IMR-90 (cell line): ENCODE data around the gene MTCL1. TPM values are rescaled to one million over a fixed set of nuclear protein-coding genes. Genes with fewer than 3 reads are reported as not detected.
A peak's percentile ranks its signal among the peaks of the same experiment; 100 is the strongest.

Experiments used
- ATAC-seq: fragments of 200-7000 bp; cut with Tn5 transposase; 2 replicates; pipeline ENCODE4 v1.9.1; 2020; ENCODE audit warnings: low read depth, mild to moderate bottlenecking, moderate library complexity
- BruUV-seq: library from RNA; stranded (reverse); fragments of 400-500 nt; replicated peaks from 2 replicates; lab custom pipeline; 2021; lab: Mats Ljungman, UMichigan
- CTCF ChIA-PET: fragments of 300-600 bp; formaldehyde crosslinking; extraction: SDS; loops from one replicate; lab custom pipeline; 2021; ENCODE audit warnings: antibody characterized with exemption; lab: Yijun Ruan, JAX
- POLR2A ChIA-PET: fragments of 300-600 bp; sonication (Branson Sonifier 250); formaldehyde crosslinking; loops from one replicate; lab custom pipeline; 2022; ENCODE audit warnings: antibody characterized with exemption; ENCODE audit not compliant: unreplicated experiment; lab: Charles Lee
- DNase-seq: peaks from one replicate; pipeline ENCODE4 v3.0.0; 2013
- H2AFZ ChIP-seq: replicated peaks from 2 replicates; pipeline ENCODE3; 2013; ENCODE audit warnings: low read length, mild to moderate bottlenecking; ENCODE audit not compliant: poor library complexity
- H2AK5ac ChIP-seq: 2 replicates; pipeline ENCODE4 v1.6.1; 2013; ENCODE audit warnings: low read depth, low read length, inconsistent platforms
- H2AK9ac ChIP-seq: replicated peaks from 2 replicates; pipeline ENCODE3; 2013; ENCODE audit warnings: mild to moderate bottlenecking, low read depth, low read length, moderate library complexity; ENCODE audit not compliant: poor library complexity
- H2BK120ac ChIP-seq: 2 replicates; pipeline ENCODE4 v1.6.1; 2013; ENCODE audit warnings: low read depth, low read length, inconsistent platforms
- H2BK15ac ChIP-seq: 3 replicates; pipeline ENCODE4 v1.6.1; 2013; ENCODE audit warnings: low read depth, low read length, inconsistent platforms
- H2BK20ac ChIP-seq: 2 replicates; pipeline ENCODE4 v1.6.1; 2013; ENCODE audit warnings: low read depth, mild to moderate bottlenecking, inconsistent platforms, low read length, moderate library complexity
- H2BK5ac ChIP-seq: 2 replicates; pipeline ENCODE4 v1.6.1; 2013; ENCODE audit warnings: mild to moderate bottlenecking, low read depth, low read length, inconsistent platforms; ENCODE audit not compliant: poor library complexity, severe bottlenecking
- H3K14ac ChIP-seq: replicated peaks from 2 replicates; pipeline ENCODE4 v1.6.1; 2013; ENCODE audit warnings: low read depth, low read length, inconsistent platforms
- H3K18ac ChIP-seq: 2 replicates; pipeline ENCODE4 v1.6.1; 2013; ENCODE audit warnings: low read depth, low read length, control low read depth
- H3K23ac ChIP-seq: 2 replicates; pipeline ENCODE4 v1.6.1; 2013; ENCODE audit warnings: low read depth, low read length, inconsistent platforms
- H3K27ac ChIP-seq: 2 replicates; pipeline ENCODE4 v1.5.1; 2013; ENCODE audit warnings: mild to moderate bottlenecking, control low read depth, low read length; ENCODE audit not compliant: insufficient read depth
- H3K27me3 ChIP-seq: 2 replicates; pipeline ENCODE4 v1.6.1; 2013; ENCODE audit warnings: low read length; ENCODE audit not compliant: control insufficient read depth, insufficient read depth
- H3K36me3 ChIP-seq: 2 replicates; pipeline ENCODE4 v1.6.1; 2013; ENCODE audit warnings: low read length, mixed read lengths; ENCODE audit not compliant: control insufficient read depth, insufficient read depth
- H3K4ac ChIP-seq: 2 replicates; pipeline ENCODE4 v1.6.1; 2013; ENCODE audit warnings: low read depth, low read length, inconsistent platforms
- H3K4me1 ChIP-seq: 2 replicates; pipeline ENCODE4 v1.6.1; 2013; ENCODE audit warnings: low read length, mixed read lengths; ENCODE audit not compliant: control insufficient read depth, insufficient read depth
- H3K4me2 ChIP-seq: 2 replicates; pipeline ENCODE4 v1.6.1; 2013; ENCODE audit warnings: low read depth, mild to moderate bottlenecking, control low read depth, low read length, moderate library complexity
- H3K4me3 ChIP-seq: 2 replicates; pipeline ENCODE4 v1.5.1; 2013; ENCODE audit warnings: low read depth, mild to moderate bottlenecking, control low read depth, low read length, moderate library complexity; ENCODE audit not compliant: insufficient read depth
- H3K56ac ChIP-seq: 2 replicates; pipeline ENCODE4 v1.6.1; 2013; ENCODE audit warnings: low read length, inconsistent platforms; ENCODE audit not compliant: insufficient read depth; ENCODE audit errors: extremely low read depth
- H3K79me1 ChIP-seq, 2 experiments: 2 replicates each; pipeline ENCODE4 v1.6.1; 2013; ENCODE audit warnings: low read length in 2 of 2, inconsistent platforms in 1 of 2, low read depth in 1 of 2
- H3K9ac ChIP-seq: 2 replicates; pipeline ENCODE4 v1.6.1; 2013; ENCODE audit warnings: low read depth, low read length, control low read depth
- H3K9me1 ChIP-seq: 2 replicates; pipeline ENCODE4 v1.6.1; 2013; ENCODE audit warnings: low read length, inconsistent platforms; ENCODE audit not compliant: insufficient read depth
- H3K9me3 ChIP-seq: 2 replicates; pipeline ENCODE4 v1.6.1; 2013; ENCODE audit warnings: low read length; ENCODE audit not compliant: control insufficient read depth, insufficient read depth
- H4K20me1 ChIP-seq: 2 replicates; pipeline ENCODE4 v1.6.1; 2013; ENCODE audit warnings: low read length, inconsistent platforms; ENCODE audit not compliant: insufficient read depth
- H4K5ac ChIP-seq: 2 replicates; pipeline ENCODE4 v1.6.1; 2013; ENCODE audit warnings: mild to moderate bottlenecking, low read depth, low read length, control low read depth
- H4K8ac ChIP-seq, 2 experiments: 2 replicates each; pipeline ENCODE4 v1.6.1; 2013; ENCODE audit warnings: low read depth in 2 of 2, low read length in 2 of 2, control low read depth in 1 of 2, inconsistent platforms in 1 of 2
- H4K91ac ChIP-seq: 2 replicates; pipeline ENCODE4 v1.6.1; 2013; ENCODE audit warnings: low read depth, low read length, inconsistent platforms; ENCODE audit not compliant: insufficient read depth
- BHLHE40 ChIP-seq: fragments of 150-350 bp; IDR thresholded peaks from 2 replicates; pipeline ENCODE4 v1.6.1; 2016; ENCODE audit warnings: mild to moderate bottlenecking, low read depth, low read length
- CEBPB ChIP-seq: IDR thresholded peaks from 2 replicates; pipeline ENCODE4 v1.6.1; 2012; ENCODE audit warnings: low read depth, low read length, improper control_type of control experiment
- CHD1 ChIP-seq: IDR thresholded peaks from 2 replicates; pipeline ENCODE4 v1.6.1; 2012; ENCODE audit warnings: low read depth, low read length, improper control_type of control experiment
- CTCF ChIP-seq: conservative IDR thresholded peaks from 2 replicates; pipeline ENCODE4 v1.5.1; 2012; ENCODE audit warnings: mild to moderate bottlenecking, low read depth, low read length, improper control_type of control experiment
- FOS ChIP-seq: fragments of 150-350 bp; IDR thresholded peaks from 2 replicates; pipeline ENCODE4 v1.6.1; 2016; ENCODE audit warnings: low read depth, low read length
- MAFK ChIP-seq: IDR thresholded peaks from 2 replicates; pipeline ENCODE4 v1.6.1; 2012; ENCODE audit warnings: low read depth, low read length, improper control_type of control experiment
- MAZ ChIP-seq: IDR thresholded peaks from 2 replicates; pipeline ENCODE4 v1.6.1; 2012; ENCODE audit warnings: low read depth, mild to moderate bottlenecking, low read length, improper control_type of control experiment, moderate library complexity, borderline replicate concordance
- MXI1 ChIP-seq: IDR thresholded peaks from 2 replicates; pipeline ENCODE4 v1.6.1; 2012; ENCODE audit warnings: low read depth, mild to moderate bottlenecking, low read length, moderate library complexity, borderline replicate concordance
- NFE2L2 ChIP-seq: fragments of 150-350 bp; IDR thresholded peaks from 2 replicates; pipeline ENCODE4 v1.6.1; 2016; ENCODE audit warnings: low read depth, mild to moderate bottlenecking, low read length
- POLR2A ChIP-seq: IDR thresholded peaks from 2 replicates; pipeline ENCODE4 v1.6.1; 2012; ENCODE audit warnings: mild to moderate bottlenecking, low read depth, low read length
- RAD21 ChIP-seq: IDR thresholded peaks from 2 replicates; pipeline ENCODE4 v1.6.1; 2012; ENCODE audit warnings: low read length, improper control_type of control experiment
- RCOR1 ChIP-seq: IDR thresholded peaks from 2 replicates; pipeline ENCODE4 v1.6.1; 2012; ENCODE audit warnings: mild to moderate bottlenecking, low read length, improper control_type of control experiment; ENCODE audit not compliant: insufficient replicate concordance
- RFX5 ChIP-seq: IDR thresholded peaks from 2 replicates; pipeline ENCODE4 v1.8.0; 2012; ENCODE audit warnings: low read depth, mild to moderate bottlenecking, low read length, moderate library complexity
- SMC3 ChIP-seq: fragments of 150-350 bp; IDR thresholded peaks from 2 replicates; pipeline ENCODE4 v1.6.1; 2016; ENCODE audit warnings: low read depth, mild to moderate bottlenecking, antibody characterized with exemption, low read length, moderate library complexity
- WGBS, 2 experiments: methylation state at CpG; one replicate each; pipeline versions ENCODE4 v1.1.5 to v1.1.7; 2013; ENCODE audit warnings: missing lambda C conversion rate in 2 of 2; ENCODE audit not compliant: insufficient read length in 1 of 2; ENCODE audit errors: extremely low coverage in 2 of 2; 5-methylcytosine and 5-hydroxymethylcytosine counted together
- dilution Hi-C: fragments of 300-500 bp; cut with HindIII; formaldehyde crosslinking; loops from one replicate; pipeline ENCODE4 v1.14.3; 2018; ENCODE audit warnings: low sequenced_read_pairs; ENCODE audit not compliant: unreplicated experiment
- in situ Hi-C: fragments of 300-500 bp; cut with MboI; formaldehyde crosslinking; loops from 3 replicates; pipeline ENCODE4 v1.14.3; 2019; ENCODE audit warnings: low sequenced_read_pairs, inconsistent platforms, mixed read lengths
- intact Hi-C: fragments of 100-400 bp; cut with micrococcal nuclease; formaldehyde crosslinking; loops from 2 replicates; pipeline ENCODE4 v1.10.0; 2022
- polyA plus RNA-seq, 3 experiments: library from polyadenylated mRNA; depleted of rRNA; stranded (reverse); fragments of >200 nt; gene quantifications; 2 replicates each; pipeline ENCODE4 v1.2.3, GENCODE V29; 2012; ENCODE audit warnings: low replicate concordance in 1 of 3
- total RNA-seq: library from RNA; depleted of rRNA; stranded (reverse); fragments of >200 nt; gene quantifications from 2 replicates; pipeline ENCODE4 v1.2.3, GENCODE V29; 2012
- TF ChIP-seq, protein P1 (sequence below): fragments of 150-350 bp; IDR thresholded peaks from 2 replicates; pipeline ENCODE4 v1.6.1; 2016; ENCODE audit warnings: low read depth, mild to moderate bottlenecking, low read length, moderate library complexity, borderline replicate concordance
- TF ChIP-seq, protein P2 (sequence below): fragments of 150-350 bp; IDR thresholded peaks from 2 replicates; pipeline ENCODE4 v1.6.1; 2017; ENCODE audit warnings: mild to moderate bottlenecking, antibody characterized with exemption, low read length, low read depth

MTCL1 gene
- total and polyA plus RNA-seq, 2 of the 4 experiments (the other 2 are of a cell fraction): 29.0 to 45.3 TPM

GRCh38 chr18:8715599-8715998 is 10.2 kb downstream of the MTCL1 start:
- no peak overlapping the region for H4K8ac ChIP-seq
- H4K91ac ChIP-seq: no peak overlapping the region
- peaks cover 75% of the 10 kb centered on the region for H4K20me1 ChIP-seq
- no peak overlapping the region for H2BK5ac ChIP-seq
- DNase-seq (no peak), ATAC-seq (no peak)
- no peak overlapping the region for H2BK15ac ChIP-seq
- no peak overlapping the region for H3K9ac ChIP-seq
- H3K18ac ChIP-seq: no peak overlapping the region
- no peak overlapping the region for H3K4me2 ChIP-seq
- H3K27ac ChIP-seq: no peak overlapping the region
- peaks cover 13% of the 10 kb centered on the region for H3K4me1 ChIP-seq
- H2AK9ac ChIP-seq: no peak overlapping the region
- no CpG with 5 or more reads among the region's 4 CpGs for WGBS, 2 experiments
- peaks cover 25% of the 10 kb centered on the region for H3K36me3 ChIP-seq
- H3K79me1 ChIP-seq: peaks cover 19 to 77% of the 10 kb centered on the region in 2 experiments; a peak in 3 of 4 replicates
- H2BK120ac ChIP-seq: no peak overlapping the region
- BruUV-seq: no TSS peak
- no peak overlapping the region for H2AFZ ChIP-seq
- no peaks in the 10 kb centered on the region for H3K9me3 ChIP-seq
- intact Hi-C loops (no loop called here), dilution Hi-C loops (no loop called here), in situ Hi-C loops (no loop called here)
- H3K27me3 ChIP-seq: no peaks in the 10 kb centered on the region
- no peak overlapping the region for H2AK5ac ChIP-seq
- no peak overlapping the region for H3K4me3 ChIP-seq
- H3K4ac ChIP-seq: no peak overlapping the region
- peaks cover 30% of the 10 kb centered on the region for H3K9me1 ChIP-seq
- H2BK20ac ChIP-seq: no peak overlapping the region
- no peak overlapping the region for H3K14ac ChIP-seq
- no peak overlapping the region for H3K56ac ChIP-seq
- H3K23ac ChIP-seq: 0 out of 2 replicates have a peak overlapping the region, but pooled peaks have one; percentile 13
- ChIA-PET CTCF (interaction anchor here (0.6 kb wide), 1 partner anchor 293 kb away, joined by 3 read pairs; no protein-coding TSS in a partner anchor), POLR2A (no interaction called here)
- no peak overlapping the region for H4K5ac ChIP-seq
- TF ChIP-seq FOS (no peak), CEBPB (no peak), MAZ (no peak), POLR2A (no peak), MAFK (no peak), RCOR1 (no peak), MXI1 (no peak), BHLHE40 (no peak), CHD1 (no peak), RAD21 (no peak), CTCF (no peak), SMC3 (no peak), NFE2L2 (no peak), RFX5 (no peak)
- TF ChIP-seq, protein P1, sequence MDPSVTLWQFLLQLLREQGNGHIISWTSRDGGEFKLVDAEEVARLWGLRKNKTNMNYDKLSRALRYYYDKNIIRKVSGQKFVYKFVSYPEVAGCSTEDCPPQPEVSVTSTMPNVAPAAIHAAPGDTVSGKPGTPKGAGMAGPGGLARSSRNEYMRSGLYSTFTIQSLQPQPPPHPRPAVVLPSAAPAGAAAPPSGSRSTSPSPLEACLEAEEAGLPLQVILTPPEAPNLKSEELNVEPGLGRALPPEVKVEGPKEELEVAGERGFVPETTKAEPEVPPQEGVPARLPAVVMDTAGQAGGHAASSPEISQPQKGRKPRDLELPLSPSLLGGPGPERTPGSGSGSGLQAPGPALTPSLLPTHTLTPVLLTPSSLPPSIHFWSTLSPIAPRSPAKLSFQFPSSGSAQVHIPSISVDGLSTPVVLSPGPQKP: no peak
- TF ChIP-seq, protein P2, sequence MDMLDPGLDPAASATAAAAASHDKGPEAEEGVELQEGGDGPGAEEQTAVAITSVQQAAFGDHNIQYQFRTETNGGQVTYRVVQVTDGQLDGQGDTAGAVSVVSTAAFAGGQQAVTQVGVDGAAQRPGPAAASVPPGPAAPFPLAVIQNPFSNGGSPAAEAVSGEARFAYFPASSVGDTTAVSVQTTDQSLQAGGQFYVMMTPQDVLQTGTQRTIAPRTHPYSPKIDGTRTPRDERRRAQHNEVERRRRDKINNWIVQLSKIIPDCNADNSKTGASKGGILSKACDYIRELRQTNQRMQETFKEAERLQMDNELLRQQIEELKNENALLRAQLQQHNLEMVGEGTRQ: no peak
